LNCaP clone FGC (cell line): ENCODE data around the gene CRYGA.

Source experiments
- DNase-seq: peaks from one replicate; pipeline ENCODE4 v3.0.0-alpha.2; 2011; ENCODE audit warnings: low read depth
- H3K4me3 ChIP-seq: 2 replicates; pipeline ENCODE4 v1.5.1; 2011; ENCODE audit warnings: mild to moderate bottlenecking, low read depth, low read length, control low read depth
- TF ChIP-seq, protein P1 (sequence below): IDR thresholded peaks from 2 replicates; pipeline ENCODE4 v1.5.1; 2012; ENCODE audit warnings: mild to moderate bottlenecking; ENCODE audit not compliant: control insufficient read depth, insufficient read depth; ENCODE audit errors: extremely low read depth

Gene CRYGA

DNA sequence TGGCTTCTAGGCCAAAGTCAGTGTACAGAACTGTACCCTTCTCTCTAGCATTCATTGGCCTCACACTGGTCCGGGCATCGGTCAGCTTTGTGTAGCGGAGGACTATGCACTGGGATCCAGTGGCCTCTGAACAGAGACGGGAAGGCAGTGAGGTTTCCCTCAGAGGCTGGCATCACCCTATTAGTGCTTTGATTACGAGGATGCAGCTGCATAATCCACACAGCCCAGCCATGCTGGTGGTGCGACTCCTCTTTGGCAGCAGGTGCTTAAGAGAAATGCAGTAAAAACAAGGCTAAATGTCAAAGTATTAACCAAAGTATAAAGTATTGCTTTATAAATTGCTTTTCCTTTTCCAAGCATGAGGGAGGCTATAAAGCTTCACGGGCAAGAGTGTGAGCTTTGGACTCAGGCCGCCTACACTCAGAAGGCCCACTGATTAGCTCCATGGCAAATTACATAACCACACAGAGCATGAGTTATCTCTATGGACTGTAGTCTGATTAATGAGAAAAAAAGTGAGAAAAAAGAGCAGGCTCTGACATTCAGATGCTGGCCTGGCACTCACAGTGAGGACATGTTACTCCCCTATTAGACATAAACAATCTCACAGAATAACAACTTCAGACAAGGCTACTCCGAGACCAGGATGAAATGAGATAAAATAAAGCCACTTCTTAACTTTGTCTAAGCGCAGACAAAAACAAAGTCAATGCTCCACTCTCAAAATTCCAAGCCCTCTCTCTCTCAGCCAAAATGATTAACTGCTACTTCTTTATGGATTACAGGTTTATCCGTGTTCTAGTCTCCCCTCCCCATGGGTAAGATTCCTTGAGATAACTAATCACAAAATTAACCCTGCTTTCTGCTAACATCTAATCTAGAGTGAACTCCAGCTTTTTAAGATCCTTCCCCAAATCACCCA lies 27.3 kb downstream of the CRYGA start:
- no peak overlapping the region for H3K4me3 ChIP-seq
- no peak for DNase-seq
- TF ChIP-seq, protein P1, sequence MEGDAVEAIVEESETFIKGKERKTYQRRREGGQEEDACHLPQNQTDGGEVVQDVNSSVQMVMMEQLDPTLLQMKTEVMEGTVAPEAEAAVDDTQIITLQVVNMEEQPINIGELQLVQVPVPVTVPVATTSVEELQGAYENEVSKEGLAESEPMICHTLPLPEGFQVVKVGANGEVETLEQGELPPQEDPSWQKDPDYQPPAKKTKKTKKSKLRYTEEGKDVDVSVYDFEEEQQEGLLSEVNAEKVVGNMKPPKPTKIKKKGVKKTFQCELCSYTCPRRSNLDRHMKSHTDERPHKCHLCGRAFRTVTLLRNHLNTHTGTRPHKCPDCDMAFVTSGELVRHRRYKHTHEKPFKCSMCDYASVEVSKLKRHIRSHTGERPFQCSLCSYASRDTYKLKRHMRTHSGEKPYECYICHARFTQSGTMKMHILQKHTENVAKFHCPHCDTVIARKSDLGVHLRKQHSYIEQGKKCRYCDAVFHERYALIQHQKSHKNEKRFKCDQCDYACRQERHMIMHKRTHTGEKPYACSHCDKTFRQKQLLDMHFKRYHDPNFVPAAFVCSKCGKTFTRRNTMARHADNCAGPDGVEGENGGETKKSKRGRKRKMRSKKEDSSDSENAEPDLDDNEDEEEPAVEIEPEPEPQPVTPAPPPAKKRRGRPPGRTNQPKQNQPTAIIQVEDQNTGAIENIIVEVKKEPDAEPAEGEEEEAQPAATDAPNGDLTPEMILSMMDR, result no peak

DNA sequence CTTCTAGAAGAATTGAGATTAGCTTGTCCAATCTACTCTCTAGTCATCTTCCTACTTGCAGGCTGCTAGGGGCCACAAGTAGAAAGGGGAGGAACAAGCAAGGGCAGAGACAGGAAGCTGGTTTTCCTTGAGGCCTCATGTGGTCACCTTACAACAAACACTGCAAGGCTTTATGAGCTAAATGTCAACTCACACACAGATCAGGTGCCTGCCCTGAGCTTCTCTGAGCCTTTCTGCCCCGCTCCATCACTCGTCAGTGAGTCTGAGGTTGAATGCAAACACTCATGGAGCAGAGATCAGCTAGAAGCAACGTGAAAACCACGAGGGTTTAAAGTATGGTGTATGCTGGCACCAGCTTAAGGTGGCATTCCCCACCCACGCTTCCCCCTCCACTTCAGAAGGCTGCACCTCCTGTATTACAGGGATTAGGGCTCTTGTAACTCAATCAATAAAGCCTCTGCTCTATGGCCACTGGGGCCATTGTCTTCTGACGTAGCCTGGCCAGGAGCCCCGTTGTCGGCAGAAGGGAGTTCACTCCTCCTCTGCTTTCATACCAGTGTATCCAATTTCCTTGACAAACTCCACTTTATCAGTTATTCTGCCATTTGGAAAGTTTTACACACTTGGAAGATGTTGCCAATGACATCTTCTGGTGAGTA lies 28.3 kb downstream of the CRYGA start:
- TF ChIP-seq, protein P1, result no peak
- no peak for DNase-seq
- H3K4me3 ChIP-seq, result no peak overlapping the region

DNA sequence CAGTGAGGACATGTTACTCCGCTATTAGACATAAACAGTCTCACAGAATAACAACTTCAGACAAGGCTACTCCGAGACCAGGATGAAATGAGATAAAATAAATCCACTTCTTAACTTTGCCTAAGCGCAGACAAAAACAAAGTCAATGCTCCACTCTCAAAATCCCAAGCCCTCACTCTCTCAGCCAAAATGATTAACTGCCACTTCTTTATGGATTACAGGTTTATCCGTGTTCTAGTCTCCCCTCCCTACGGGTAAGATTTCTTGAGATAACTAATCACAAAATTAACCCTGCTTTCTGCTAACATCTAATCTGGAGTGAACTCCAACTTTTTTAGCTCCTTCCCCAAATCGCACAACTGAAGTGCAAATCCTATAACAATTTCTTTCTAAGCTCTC lies 32.7 kb downstream of the CRYGA start:
- no peak overlapping the region for H3K4me3 ChIP-seq
- TF ChIP-seq, protein P1, result no peak
- DNase-seq, result no peak

DNA sequence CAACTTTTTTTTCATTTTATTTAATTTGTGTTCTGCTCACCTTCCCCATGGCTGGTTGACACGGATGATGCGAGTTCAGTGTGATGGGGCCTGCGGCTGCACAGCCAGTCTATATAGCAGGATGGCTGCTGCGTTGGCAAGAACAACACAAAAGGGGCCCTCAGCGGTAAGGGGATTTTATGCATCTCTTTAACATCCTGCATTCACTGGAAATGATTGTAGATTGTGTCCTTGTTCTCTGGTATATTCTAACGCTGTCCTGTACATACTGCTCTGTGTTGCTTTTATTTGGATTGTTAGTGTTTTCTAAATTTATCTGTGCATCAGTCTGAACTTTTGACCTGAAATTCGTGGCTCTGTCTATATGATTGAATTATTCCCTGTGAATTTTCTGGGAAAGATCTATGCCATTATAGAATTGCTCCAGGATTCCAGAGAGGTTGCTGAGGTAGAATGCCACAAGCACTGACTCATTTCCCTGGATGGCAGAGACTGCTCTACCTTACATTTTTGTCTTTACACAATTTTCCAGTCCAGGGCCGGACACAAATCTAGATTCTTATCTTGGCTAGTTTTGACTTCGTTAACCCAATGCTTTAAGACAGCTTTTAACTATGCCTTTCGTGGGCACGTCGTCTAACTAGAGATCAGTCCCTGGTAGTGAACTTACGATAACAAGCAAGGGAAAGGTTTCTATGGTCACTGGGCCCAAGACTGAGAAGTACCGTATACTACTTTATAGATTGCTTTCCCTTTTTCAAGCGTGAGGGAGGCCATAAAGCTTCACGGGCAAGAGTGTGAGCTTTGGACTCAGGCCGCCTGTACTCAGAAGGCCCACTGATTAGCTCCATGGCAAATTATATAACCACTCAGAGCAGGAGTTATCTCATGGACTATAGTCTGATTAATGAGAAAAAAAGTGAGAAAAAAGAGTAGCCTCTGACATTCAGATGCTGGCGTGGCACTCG lies 33.4 kb downstream of the CRYGA start, which contains the start of gene CRYGC:
TSS of gene CRYGC (minus strand) at position 85 of the 968 bp plus-strand sequence. CDS start at position 49, 36 bp downstream.
- TF ChIP-seq, protein P1, result no peak
- no peak within 1 kb of the TSS for H3K4me3 ChIP-seq
- DNase-seq, result no peak

DNA sequence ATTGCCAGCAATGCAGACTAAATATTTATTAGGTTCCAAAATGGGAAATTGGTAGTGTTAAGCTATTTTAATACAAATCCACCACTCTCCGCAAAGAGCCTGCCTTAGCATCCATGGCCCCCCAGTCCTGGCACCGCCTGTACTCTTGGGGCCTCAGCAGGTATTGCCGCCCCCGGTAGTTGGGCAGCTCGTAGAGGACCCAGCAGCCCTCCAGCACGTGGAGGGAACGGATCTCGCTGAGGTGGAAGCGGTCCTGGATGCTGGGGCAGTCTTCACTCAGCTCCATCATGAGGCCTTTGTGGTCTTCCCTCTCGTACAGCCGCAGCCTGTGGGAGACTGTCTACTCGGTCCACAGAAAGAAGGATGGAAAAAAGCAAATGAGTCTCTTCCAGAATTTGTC lies 35.3 kb downstream of the CRYGA start:
- no peak for DNase-seq
- TF ChIP-seq, protein P1, result no peak
- H3K4me3 ChIP-seq, result no peak overlapping the region

DNA sequence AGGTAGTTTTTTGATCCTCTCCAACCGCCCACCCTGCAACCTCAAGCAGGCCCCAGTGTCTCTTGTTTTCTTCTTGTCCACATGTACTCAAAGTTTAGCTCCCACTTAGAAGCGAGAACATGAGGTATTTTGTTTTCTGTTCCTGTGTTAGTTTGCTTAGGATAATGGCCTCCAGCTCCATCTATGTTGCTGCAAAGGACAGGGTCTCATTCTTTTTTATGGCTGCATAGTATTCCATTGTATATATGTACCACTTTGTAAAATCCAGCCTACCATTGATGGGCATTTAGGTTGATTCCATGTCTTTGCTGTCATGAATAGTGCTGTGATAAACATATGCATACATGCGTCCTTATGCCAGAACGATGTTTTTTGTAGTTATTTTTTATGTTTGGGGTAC lies 36.3 kb downstream of the CRYGA start:
- TF ChIP-seq, protein P1, result no peak
- DNase-seq, result no peak
- H3K4me3 ChIP-seq, result no peak overlapping the region
